ENCODE results near the gene PREPL.

DNA sequence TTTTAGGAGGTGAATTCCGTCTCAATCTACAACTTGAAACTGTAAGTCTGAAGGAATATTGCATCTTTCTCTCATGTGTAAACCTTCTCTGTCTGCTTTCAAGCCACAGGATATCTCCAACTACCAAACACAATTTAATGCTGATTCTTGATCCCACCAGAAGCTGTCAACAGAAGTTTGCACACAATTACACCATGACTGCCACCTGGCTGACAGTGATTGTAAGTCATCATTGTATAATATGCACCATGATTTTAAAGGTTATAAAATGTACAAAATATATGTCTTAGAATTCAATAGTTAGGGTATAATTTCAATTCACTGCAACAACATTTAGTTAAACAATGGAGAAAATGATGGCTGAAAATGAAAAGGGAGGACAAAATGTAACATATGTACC lies 18.4 kb downstream of the PREPL start:
- TF ChIP-seq, protein P1, sequence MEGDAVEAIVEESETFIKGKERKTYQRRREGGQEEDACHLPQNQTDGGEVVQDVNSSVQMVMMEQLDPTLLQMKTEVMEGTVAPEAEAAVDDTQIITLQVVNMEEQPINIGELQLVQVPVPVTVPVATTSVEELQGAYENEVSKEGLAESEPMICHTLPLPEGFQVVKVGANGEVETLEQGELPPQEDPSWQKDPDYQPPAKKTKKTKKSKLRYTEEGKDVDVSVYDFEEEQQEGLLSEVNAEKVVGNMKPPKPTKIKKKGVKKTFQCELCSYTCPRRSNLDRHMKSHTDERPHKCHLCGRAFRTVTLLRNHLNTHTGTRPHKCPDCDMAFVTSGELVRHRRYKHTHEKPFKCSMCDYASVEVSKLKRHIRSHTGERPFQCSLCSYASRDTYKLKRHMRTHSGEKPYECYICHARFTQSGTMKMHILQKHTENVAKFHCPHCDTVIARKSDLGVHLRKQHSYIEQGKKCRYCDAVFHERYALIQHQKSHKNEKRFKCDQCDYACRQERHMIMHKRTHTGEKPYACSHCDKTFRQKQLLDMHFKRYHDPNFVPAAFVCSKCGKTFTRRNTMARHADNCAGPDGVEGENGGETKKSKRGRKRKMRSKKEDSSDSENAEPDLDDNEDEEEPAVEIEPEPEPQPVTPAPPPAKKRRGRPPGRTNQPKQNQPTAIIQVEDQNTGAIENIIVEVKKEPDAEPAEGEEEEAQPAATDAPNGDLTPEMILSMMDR (IDR thresholded peaks at IDR 0.05): peak; percentile 57
- TF ChIP-seq EZH2 (IDR thresholded peaks at IDR 0.05; ENCODE audit: borderline replicate concordance, insufficient read depth, low read depth, low read length, poor library complexity, severe bottlenecking): no peak

Measured in B cell (primary cell).